ENCODE measurements around the gene BRWD1. TPM values are rescaled to one million over a fixed set of nuclear protein-coding genes. Genes with fewer than 3 reads are reported as not detected.

Gene BRWD1
- total RNA-seq, 1 donor: 71.3 TPM

- H3K4me3 ChIP-seq (ENCODE audit: insufficient read depth, low read length): no peak overlapping the region
- no peak overlapping the region for H3K27ac ChIP-seq (ENCODE audit: low read depth, low read length)
- H4K20me1 ChIP-seq (ENCODE audit: insufficient read depth, low read length): no peaks in the 10 kb centered on the region
- no peak for DNase-seq (ENCODE audit: insufficient read length, low spot score, missing footprints)
- H3K27me3 ChIP-seq (ENCODE audit: insufficient read depth, low read length): no peaks in the 10 kb centered on the region
- H2AFZ ChIP-seq (ENCODE audit: low read length): no peak overlapping the region
- H3K4me1 ChIP-seq (ENCODE audit: insufficient read depth, low read length): no peaks in the 10 kb centered on the region
- H3K36me3 ChIP-seq (ENCODE audit: insufficient read depth, low read length): no peaks in the 10 kb centered on the region
- H3K9me3 ChIP-seq (ENCODE audit: low read depth, low read length): no peaks in the 10 kb centered on the region
- no peaks in the 10 kb centered on the region for H3K79me2 ChIP-seq (ENCODE audit: insufficient read depth, low read length)
- H3K4me2 ChIP-seq (ENCODE audit: insufficient read depth, low read length): no peak overlapping the region
- no peak for TF ChIP-seq CTCF (IDR thresholded peaks at IDR 0.05; ENCODE audit: extremely low read depth, low read depth, low read length)
These were observed 16.6 kb upstream of the BRWD1 start for GRCh38 chr21:39330001-39330400.

- Histone ChIP-seq H4K20me1 (ENCODE audit: insufficient read depth, low read length) (no peaks in the 10 kb centered on the region), H3K4me1 (ENCODE audit: insufficient read depth, low read length) (no peaks in the 10 kb centered on the region), H3K27me3 (ENCODE audit: insufficient read depth, low read length) (no peaks in the 10 kb centered on the region), H3K79me2 (ENCODE audit: insufficient read depth, low read length) (no peaks in the 10 kb centered on the region), H3K36me3 (ENCODE audit: insufficient read depth, low read length) (no peaks in the 10 kb centered on the region), H3K27ac (ENCODE audit: low read depth, low read length) (no peak overlapping the region), H3K4me2 (ENCODE audit: insufficient read depth, low read length) (no peak overlapping the region), H3K9me3 (ENCODE audit: low read depth, low read length) (no peaks in the 10 kb centered on the region), H2AFZ (ENCODE audit: low read length) (no peak overlapping the region), H3K4me3 (ENCODE audit: insufficient read depth, low read length) (no peak overlapping the region)
- TF ChIP-seq CTCF (IDR thresholded peaks at IDR 0.05; ENCODE audit: extremely low read depth, low read depth, low read length): no peak
- DNase-seq (ENCODE audit: insufficient read length, low spot score, missing footprints): no peak
These were observed 14.3 kb upstream of the BRWD1 start for GRCh38 chr21:39327727-39328126.

- Histone ChIP-seq H3K36me3 (ENCODE audit: insufficient read depth, low read length) (no peaks in the 10 kb centered on the region), H3K27me3 (ENCODE audit: insufficient read depth, low read length) (no peaks in the 10 kb centered on the region), H4K20me1 (ENCODE audit: insufficient read depth, low read length) (no peaks in the 10 kb centered on the region), H3K9me3 (ENCODE audit: low read depth, low read length) (no peaks in the 10 kb centered on the region), H3K79me2 (ENCODE audit: insufficient read depth, low read length) (no peaks in the 10 kb centered on the region), H3K4me1 (ENCODE audit: insufficient read depth, low read length) (peaks cover 2% of the 10 kb centered on the region), H3K27ac (ENCODE audit: low read depth, low read length) (no peak overlapping the region), H3K4me3 (ENCODE audit: insufficient read depth, low read length) (no peak overlapping the region), H2AFZ (ENCODE audit: low read length) (no peak overlapping the region), H3K4me2 (ENCODE audit: insufficient read depth, low read length) (no peak overlapping the region)
- TF ChIP-seq CTCF (IDR thresholded peaks at IDR 0.05; ENCODE audit: extremely low read depth, low read depth, low read length): no peak
- DNase-seq (ENCODE audit: insufficient read length, low spot score, missing footprints): no peak
These were observed 13.3 kb upstream of the BRWD1 start for GRCh38 chr21:39326607-39327307.

GRCh38 chr21:39325458-39325857 lies 12.0 kb upstream of the BRWD1 start:
- Histone ChIP-seq H3K36me3 (ENCODE audit: insufficient read depth, low read length) (no peaks in the 10 kb centered on the region), H3K27ac (ENCODE audit: low read depth, low read length) (no peak overlapping the region), H3K9me3 (ENCODE audit: low read depth, low read length) (no peaks in the 10 kb centered on the region), H4K20me1 (ENCODE audit: insufficient read depth, low read length) (no peaks in the 10 kb centered on the region), H3K27me3 (ENCODE audit: insufficient read depth, low read length) (no peaks in the 10 kb centered on the region), H3K4me3 (ENCODE audit: insufficient read depth, low read length) (no peak overlapping the region), H3K79me2 (ENCODE audit: insufficient read depth, low read length) (no peaks in the 10 kb centered on the region), H2AFZ (ENCODE audit: low read length) (no peak overlapping the region), H3K4me1 (ENCODE audit: insufficient read depth, low read length) (peaks cover 7% of the 10 kb centered on the region), H3K4me2 (ENCODE audit: insufficient read depth, low read length) (no peak overlapping the region)
- no peak for DNase-seq (ENCODE audit: insufficient read length, low spot score, missing footprints)
- no peak for TF ChIP-seq CTCF (IDR thresholded peaks at IDR 0.05; ENCODE audit: extremely low read depth, low read depth, low read length)
